GM12873 (cell line): ENCODE data around the gene SETD6.

ENCODE experiments used
- TF ChIP-seq, protein P1 (sequence below): IDR thresholded peaks from 2 replicates; pipeline ENCODE4 v1.5.1; 2012; ENCODE audit warnings: low read depth, mild to moderate bottlenecking, moderate library complexity, low read length, control low read depth; ENCODE audit not compliant: insufficient read depth; ENCODE audit errors: missing control alignments

SETD6 gene

DNA sequence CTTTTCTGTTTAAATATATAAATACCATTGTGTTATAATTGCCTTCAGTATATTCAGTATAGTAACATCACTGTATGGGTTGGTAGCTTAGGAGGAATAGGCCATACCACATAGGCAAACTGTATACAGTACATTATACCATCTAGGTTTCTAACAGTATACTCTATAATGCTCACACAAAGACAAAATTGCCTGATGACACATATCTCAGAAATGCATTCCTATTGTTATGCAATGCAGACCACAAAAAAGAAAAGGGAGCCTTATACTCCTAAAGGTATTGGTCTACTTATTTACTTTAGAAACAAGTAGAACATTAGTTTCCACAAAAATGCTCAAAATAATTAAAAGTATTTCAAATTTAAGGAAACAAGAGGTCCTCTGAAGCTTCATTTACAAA is 47.9 kb downstream of the SETD6 start:
- TF ChIP-seq, protein P1, sequence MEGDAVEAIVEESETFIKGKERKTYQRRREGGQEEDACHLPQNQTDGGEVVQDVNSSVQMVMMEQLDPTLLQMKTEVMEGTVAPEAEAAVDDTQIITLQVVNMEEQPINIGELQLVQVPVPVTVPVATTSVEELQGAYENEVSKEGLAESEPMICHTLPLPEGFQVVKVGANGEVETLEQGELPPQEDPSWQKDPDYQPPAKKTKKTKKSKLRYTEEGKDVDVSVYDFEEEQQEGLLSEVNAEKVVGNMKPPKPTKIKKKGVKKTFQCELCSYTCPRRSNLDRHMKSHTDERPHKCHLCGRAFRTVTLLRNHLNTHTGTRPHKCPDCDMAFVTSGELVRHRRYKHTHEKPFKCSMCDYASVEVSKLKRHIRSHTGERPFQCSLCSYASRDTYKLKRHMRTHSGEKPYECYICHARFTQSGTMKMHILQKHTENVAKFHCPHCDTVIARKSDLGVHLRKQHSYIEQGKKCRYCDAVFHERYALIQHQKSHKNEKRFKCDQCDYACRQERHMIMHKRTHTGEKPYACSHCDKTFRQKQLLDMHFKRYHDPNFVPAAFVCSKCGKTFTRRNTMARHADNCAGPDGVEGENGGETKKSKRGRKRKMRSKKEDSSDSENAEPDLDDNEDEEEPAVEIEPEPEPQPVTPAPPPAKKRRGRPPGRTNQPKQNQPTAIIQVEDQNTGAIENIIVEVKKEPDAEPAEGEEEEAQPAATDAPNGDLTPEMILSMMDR, result no peak

DNA sequence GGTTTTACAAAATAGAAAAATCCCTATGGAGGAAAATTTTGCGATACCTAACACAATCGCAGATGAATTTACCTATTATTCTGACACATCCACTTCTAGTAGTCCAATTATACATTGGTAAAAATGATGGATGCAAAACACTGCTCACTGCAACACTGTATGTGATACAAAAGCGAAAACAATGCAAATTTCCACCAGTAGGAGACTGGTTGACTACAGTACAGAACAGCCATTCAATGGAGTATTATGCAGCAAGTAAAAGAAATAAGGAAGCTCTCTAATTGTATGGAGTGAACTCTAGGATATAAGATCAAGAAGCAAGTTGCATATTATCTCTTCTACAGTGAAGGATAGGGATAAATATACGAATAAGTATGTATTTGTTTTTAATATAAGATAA is 48.5 kb downstream of the SETD6 start:
- TF ChIP-seq, protein P1, result no peak
